Ramos (cell line): Measurements from ENCODE around the gene TRIM14.
"Not testable (repeated sequence)": the region's sequence is repeated elsewhere in the genome, so short reads cannot be mapped to it uniquely, and the experiment has no call there.

Experiments
- in situ Hi-C: fragments of 300-500 bp; cut with MboI; formaldehyde crosslinking; loops from one replicate; pipeline ENCODE4 v1.14.3; 2022; ENCODE audit warnings: low sequenced_read_pairs; ENCODE audit not compliant: unreplicated experiment

The TRIM14 gene

GRCh38 chr9:98031169-98031568, 87.9 kb downstream of the TRIM14 start:
- in situ Hi-C loops: no loop called here

DNA sequence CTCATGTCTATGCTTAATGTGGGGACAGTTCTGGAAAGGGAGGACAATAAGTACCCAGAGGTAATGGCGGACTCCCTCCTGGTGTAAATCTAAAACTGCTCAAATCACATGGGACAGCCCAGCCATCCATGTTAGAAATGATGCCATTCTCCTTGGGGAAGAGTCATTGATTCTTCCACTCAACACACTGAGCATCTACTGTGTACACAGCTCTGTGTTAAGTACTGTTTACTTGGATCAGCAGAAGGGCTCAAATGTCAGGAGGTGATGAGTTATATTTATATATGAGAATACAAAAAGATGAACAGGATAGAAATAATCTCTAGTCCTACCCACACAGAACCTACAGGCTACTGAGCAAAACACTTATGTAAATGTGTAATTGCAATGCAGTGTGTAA, 94.3 kb downstream of the TRIM14 start:
- in situ Hi-C loops: no loop called here

DNA sequence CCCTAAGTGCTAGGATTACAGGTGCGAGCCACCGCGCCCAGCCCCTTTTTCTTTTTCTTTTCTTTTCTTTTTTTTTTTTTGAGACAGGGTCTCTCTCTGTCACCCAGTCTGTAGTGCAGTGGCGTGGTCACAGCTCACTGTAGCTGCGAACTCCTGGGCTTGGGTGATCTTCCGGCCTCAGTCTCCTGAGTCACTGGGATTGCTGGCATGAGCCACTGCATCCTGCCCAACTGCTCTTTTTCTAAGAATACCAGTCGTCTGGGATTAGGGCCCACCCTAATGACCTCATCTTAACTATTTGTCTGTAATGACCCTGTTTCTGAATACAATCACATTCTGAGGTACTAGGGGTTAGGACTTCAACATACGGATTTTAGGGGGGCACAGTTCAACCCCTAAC, 96.6 kb downstream of the TRIM14 start:
- in situ Hi-C loops: no loop called here

DNA sequence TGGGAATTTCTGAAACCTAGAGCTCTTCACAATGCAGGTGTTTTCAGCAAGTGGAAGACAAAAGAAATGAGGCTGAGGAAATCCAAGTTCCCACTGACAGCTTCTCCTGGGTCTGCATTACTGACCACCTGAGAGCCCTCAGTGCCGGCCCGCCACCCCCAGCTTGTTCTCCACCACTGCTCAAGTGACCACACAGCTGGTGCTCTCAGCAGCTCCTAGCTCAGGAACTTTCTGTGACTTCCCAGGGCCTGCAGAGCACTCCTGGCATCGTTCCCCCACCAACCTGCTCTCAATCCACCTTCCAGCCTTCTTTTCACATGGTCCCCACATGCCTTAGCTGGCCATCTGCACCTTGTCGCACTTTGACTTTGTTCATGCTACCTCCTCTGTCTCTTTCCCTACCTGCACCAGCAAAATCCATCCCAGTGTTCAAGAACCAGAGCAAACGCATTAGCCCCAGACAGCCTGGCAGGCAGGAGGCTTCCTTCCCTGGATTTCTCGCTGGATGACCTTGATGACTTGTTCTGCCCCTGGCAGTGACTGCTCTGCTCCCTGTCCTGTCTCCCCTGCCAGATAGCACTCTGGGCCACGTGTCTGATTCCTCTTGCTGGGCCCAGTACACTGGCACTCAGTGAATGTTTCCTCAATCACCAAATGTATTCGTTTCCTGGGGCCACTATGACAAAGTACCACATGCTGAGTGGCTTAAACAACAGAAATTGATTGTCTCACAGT, 97.5 kb downstream of the TRIM14 start:
- in situ Hi-C loops: no loop called here

DNA sequence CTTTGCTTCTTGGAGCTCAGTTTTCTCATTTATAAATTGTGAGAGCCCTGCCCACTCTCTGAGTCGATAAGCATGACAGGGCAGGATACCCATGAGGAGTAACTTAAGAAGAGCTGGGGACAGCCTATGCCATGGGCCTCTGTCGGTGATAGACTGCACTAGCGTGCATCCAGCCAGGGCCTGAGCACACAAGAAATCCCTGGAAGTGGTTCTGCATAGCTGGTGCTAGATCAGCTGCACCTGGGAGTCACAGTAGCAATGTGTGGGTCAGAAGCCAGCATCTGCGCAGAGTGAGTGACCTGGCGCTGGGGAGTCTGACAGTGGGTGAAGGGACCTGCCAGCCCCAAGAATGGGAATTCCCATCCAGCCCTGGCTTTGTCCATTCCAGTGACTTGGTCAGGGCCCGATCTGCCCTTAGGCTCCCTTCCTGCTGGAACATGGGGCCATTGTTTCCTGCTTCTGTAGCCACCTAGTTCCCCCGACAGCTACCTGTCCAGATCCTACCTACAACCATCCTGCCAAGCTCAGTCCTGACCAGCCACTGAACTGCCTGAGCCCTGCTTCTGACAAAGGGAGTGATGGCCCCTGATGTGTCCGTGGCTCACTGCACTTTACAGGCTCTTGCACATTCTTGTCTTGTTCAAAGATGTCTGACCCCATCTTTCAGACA, 98.4 kb downstream of the TRIM14 start:
- in situ Hi-C loops: no loop called here

DNA sequence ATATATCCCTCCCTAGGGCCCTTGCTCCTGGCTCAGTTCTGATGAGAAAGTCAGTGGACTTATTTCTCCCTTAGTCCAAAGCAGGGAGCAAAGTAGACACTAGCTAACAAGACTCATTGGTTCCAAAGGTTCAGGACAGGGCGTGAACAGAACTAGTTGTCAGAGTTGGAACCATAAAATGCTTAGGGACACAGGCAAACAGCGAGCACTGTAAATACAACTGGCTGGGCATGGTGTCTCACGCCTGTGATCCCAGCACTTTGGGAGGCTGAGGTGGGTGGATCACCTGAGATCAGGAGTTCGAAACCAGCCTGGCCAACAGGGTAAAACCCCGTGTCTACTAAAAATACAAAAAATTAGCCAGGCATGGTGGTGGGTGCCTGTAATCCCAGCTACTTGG, 99.2 kb downstream of the TRIM14 start:
- in situ Hi-C loops: not testable (repeated sequence)
